ENCODE data around the gene SRSF7.

The SRSF7 gene

GRCh38 chr2:38700881-38701458 lies 50.2 kb downstream of the SRSF7 start:
- no peak for DNase-seq (ENCODE audit: low spot score)

DNA sequence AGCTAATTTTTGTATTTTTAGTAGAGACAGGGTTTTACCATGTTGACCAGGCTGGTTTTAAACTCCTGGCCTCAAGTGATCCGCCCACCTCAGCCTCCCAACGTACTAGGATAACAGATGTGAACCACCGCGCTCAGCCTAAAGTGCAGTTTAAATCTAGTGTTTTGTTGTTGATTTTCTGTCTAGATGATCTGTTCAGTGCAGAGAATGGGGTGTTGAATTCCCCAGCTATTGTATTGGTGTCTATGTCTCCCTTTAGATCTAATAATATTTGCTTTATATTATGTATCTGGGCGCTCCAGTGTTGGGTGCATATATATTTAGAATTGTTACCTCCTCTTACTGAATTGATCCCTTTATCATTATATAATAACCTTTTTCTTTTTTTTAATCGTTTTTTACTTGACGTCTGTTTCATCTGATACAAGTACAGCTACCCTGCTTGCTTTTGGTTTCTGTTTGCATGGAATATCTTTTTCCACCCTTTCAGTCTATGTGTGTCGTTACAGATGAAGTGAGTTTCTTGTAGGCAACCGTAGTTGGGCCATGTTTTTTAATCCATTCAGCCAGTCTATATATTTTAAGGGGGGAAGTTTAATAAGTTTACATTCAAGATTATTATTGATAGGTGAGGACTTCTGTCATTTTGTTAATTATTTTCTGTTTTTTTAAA lies 50.9 kb downstream of the SRSF7 start:
- DNase-seq (ENCODE audit: low spot score): no peak

DNA sequence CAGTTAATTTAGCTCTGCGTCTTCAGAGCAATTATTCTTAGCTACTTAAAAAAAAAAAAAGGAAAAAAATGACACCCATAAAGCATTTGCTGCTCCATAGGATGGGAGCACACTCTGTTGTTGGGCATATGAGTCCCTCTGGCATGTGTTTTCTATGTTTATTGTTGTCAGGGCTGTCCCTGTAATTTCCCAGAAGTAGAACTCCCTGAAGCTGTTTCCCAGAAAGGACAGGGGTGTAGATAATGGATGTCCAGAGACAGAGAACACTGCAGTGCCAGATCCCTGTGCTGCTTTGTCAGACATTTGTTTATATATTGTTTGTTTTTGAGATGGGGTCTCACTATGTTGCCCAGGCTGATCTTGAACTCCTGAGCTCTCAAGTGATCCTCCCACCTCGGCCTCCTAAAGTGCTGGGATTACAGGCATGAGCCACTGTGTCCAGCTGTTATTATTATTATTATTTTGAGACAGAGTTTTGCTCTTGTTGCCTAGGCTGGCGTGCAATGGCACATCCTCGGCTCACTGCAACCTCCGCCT lies 52.6 kb downstream of the SRSF7 start:
- no peak for DNase-seq (ENCODE audit: low spot score)

- DNase-seq (ENCODE audit: low spot score): no peak
Observed at GRCh38 chr2:38697116-38697840, 53.9 kb downstream of the SRSF7 start.
